ENCODE data around the gene GOLGA5. TPM values are rescaled to one million over a fixed set of nuclear protein-coding genes. Genes with fewer than 3 reads are reported as not detected.

The GOLGA5 gene
- total and polyA plus RNA-seq, 2 of the 13 experiments (the other 11 are each of a cell fraction or from before 2014, with no cell fraction given) = 31.0 to 40.0 TPM

- TF ChIP-seq ZNF607 (CRISPR knock-in tag; IDR thresholded peaks at IDR 0.05; ENCODE audit: borderline replicate concordance) (peak; percentile 91; the same call in 1 of the 2 replicates), MIER3 (CRISPR knock-in tag; IDR thresholded peaks at IDR 0.05; ENCODE audit: borderline replicate concordance) (no peak), BRD4 (CRISPR knock-in tag; IDR thresholded peaks at IDR 0.05) (no peak), ZNF574 (CRISPR knock-in tag; IDR thresholded peaks at IDR 0.05) (peak; percentile 61), SIX1 (CRISPR knock-in tag; IDR thresholded peaks at IDR 0.05; ENCODE audit: borderline replicate concordance) (no peak), CCAR2 (optimal IDR thresholded peaks at IDR 0.05; ENCODE audit: low read depth, low read length) (no peak), ZNF879 (CRISPR knock-in tag; IDR thresholded peaks at IDR 0.05) (no peak), ZNF432 (CRISPR knock-in tag; IDR thresholded peaks at IDR 0.05; ENCODE audit: borderline replicate concordance) (no peak), ATRX (CRISPR knock-in tag; IDR thresholded peaks at IDR 0.05; ENCODE audit: borderline replicate concordance) (no peak), HHEX (CRISPR knock-in tag; IDR thresholded peaks at IDR 0.05) (no peak), GATA4 (IDR thresholded peaks at IDR 0.05; ENCODE audit: borderline replicate concordance, low read depth) (peak; percentile 67; the same call in 1 of the 2 replicates), TCF7L2 (IDR thresholded peaks at IDR 0.05; ENCODE audit: low read depth, low read length) (no peak), ZNF546 (CRISPR knock-in tag; conservative IDR thresholded peaks at IDR 0.05) (peak; percentile 77; the same call in 1 of the 2 replicates), ZNF639 (CRISPR knock-in tag; conservative IDR thresholded peaks at IDR 0.05) (no peak), ZC3H13 (CRISPR knock-in tag; IDR thresholded peaks at IDR 0.05) (no peak), ZBTB4 (CRISPR knock-in tag; IDR thresholded peaks at IDR 0.05; ENCODE audit: borderline replicate concordance) (0 out of 2 replicates have a peak, but pooled peaks have one; percentile 63), ZNF33A (CRISPR knock-in tag; IDR thresholded peaks at IDR 0.05; ENCODE audit: borderline replicate concordance) (no peak), ZNF780A (CRISPR knock-in tag; IDR thresholded peaks at IDR 0.05) (no peak), ZFP1 (CRISPR knock-in tag; IDR thresholded peaks at IDR 0.05) (no peak), ZSCAN22 (CRISPR knock-in tag; IDR thresholded peaks at IDR 0.05) (no peak), ZBTB7B (CRISPR knock-in tag; IDR thresholded peaks at IDR 0.05) (peak; percentile 66), DNMT1 (CRISPR knock-in tag; IDR thresholded peaks at IDR 0.05) (peak; percentile 87)
These were observed 45.7 kb upstream of the GOLGA5 start, which contains the start of gene LGMN (continued) for GRCh38 chr14:92748259-92749016.

Data from HepG2 (cell line).